MV-4-11 (cell line): Measurements from ENCODE around the gene GTF2H2C.
"Not testable (repeated sequence)": the region's sequence is repeated elsewhere in the genome, so short reads cannot be mapped to it uniquely, and the experiment has no call there.

ENCODE experiments used
- DNase-seq: peaks from one replicate; lab custom pipeline; 2025; lab: John Stamatoyannopoulos, UW

Gene GTF2H2C

GRCh38 chr5:69566172-69566571 lies 6.2 kb downstream of the GTF2H2C start:
- not testable (repeated sequence) for DNase-seq

- not testable (repeated sequence) for DNase-seq
These were observed 8.1 kb downstream of the GTF2H2C start for GRCh38 chr5:69568072-69568471.

- DNase-seq, result not testable (repeated sequence)
These were observed 23.4 kb downstream of the GTF2H2C start for GRCh38 chr5:69583356-69583755.

- DNase-seq, result not testable (repeated sequence)
These were observed 36.3 kb downstream of the GTF2H2C start for GRCh38 chr5:69596114-69596840.

- DNase-seq, result not testable (repeated sequence)
These were observed 42.0 kb downstream of the GTF2H2C start for GRCh38 chr5:69601947-69602346.

GRCh38 chr5:69606839-69607238 lies 46.8 kb downstream of the GTF2H2C start:
- DNase-seq, result not testable (repeated sequence)

GRCh38 chr5:69607750-69608149 lies 47.8 kb downstream of the GTF2H2C start:
- DNase-seq, result not testable (repeated sequence)

GRCh38 chr5:69608861-69609496 lies 49.0 kb downstream of the GTF2H2C start:
- DNase-seq, result not testable (repeated sequence)

- DNase-seq, result not testable (repeated sequence)
These were observed 54.9 kb downstream of the GTF2H2C start for GRCh38 chr5:69614843-69615242.

GRCh38 chr5:69631879-69632278 lies 71.9 kb downstream of the GTF2H2C start:
- DNase-seq, result not testable (repeated sequence)
